ENCODE data around the gene SDF2.

The SDF2 gene

DNA sequence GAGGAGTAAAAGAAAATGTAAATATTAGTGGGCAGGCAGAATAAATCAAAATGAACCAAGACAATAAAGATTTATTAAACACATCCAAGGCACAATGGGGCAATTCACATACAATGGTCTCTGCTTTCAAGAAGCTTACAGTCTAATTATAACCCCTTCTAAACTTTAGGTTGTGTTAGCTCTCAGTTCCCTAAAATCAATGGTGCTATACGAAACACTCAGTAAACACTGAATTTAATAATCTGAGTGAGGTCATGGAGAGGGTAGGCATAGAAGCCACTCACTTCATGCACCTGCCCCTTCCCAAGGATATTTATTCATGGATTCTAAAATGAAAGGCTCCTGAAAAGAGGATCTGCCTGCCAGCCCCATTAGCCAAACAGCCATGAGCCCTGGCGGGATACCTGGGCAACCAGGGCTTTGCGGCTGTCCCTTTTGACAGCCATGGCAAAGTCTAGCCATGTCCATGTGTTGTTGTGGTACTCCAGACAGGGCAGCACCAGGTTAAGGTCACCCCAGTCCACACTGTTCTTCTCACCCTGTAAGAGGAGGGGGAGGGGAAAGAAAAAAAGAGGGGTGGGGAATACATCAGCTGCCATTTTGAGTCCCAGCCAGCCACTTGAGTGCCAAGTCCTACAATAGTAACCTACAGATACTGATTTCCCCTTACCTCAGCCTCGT, 46.3 kb downstream of the SDF2 start:
- ATAC-seq, result no peak

DNA sequence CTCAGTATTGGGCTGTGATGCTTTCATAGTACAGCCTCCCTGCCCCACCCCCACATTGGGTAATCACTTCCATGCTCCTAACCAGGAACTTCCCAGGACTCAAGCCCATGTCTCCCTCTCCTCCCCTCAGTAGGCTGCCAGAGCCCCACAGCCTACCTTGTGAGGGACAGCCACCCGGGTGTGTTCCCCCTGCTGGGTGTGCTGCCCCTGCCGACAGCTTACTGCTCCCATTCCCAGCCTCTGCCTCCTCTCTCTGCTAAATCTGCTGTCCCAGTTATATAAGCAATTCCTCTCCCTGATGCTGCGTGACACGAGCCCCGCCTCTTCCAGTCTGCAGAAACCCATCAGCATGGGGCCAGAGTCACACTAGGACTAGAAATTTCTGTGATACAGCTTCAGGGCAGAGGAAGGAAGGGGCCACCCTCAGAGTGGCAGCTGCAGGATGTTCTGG, 47.8 kb downstream of the SDF2 start, which contains the start of gene RSKR:
RSKR (minus strand) TSS at position 255 of the 451 bp plus-strand sequence; CDS start at position 231, 24 bp downstream.
- TF ChIP-seq ZFP30 (CRISPR knock-in tag; IDR thresholded peaks at IDR 0.05) (no peak), ZNF8 (CRISPR knock-in tag; IDR thresholded peaks at IDR 0.05) (no peak), PPARA (CRISPR knock-in tag; IDR thresholded peaks at IDR 0.05; ENCODE audit: borderline replicate concordance) (no peak), ZNF70 (CRISPR knock-in tag; IDR thresholded peaks at IDR 0.05) (no peak)
- ATAC-seq, result no peak

More for the DNA sequence above, 46.3 kb downstream of the SDF2 start:
- TF ChIP-seq, protein P1, sequence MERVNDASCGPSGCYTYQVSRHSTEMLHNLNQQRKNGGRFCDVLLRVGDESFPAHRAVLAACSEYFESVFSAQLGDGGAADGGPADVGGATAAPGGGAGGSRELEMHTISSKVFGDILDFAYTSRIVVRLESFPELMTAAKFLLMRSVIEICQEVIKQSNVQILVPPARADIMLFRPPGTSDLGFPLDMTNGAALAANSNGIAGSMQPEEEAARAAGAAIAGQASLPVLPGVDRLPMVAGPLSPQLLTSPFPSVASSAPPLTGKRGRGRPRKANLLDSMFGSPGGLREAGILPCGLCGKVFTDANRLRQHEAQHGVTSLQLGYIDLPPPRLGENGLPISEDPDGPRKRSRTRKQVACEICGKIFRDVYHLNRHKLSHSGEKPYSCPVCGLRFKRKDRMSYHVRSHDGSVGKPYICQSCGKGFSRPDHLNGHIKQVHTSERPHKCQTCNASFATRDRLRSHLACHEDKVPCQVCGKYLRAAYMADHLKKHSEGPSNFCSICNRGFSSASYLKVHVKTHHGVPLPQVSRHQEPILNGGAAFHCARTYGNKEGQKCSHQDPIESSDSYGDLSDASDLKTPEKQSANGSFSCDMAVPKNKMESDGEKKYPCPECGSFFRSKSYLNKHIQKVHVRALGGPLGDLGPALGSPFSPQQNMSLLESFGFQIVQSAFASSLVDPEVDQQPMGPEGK (CRISPR knock-in tag; IDR thresholded peaks at IDR 0.05; ENCODE audit: borderline replicate concordance), result no peak
- no peak for TF ChIP-seq ZNF70 (CRISPR knock-in tag; IDR thresholded peaks at IDR 0.05)

DNA sequence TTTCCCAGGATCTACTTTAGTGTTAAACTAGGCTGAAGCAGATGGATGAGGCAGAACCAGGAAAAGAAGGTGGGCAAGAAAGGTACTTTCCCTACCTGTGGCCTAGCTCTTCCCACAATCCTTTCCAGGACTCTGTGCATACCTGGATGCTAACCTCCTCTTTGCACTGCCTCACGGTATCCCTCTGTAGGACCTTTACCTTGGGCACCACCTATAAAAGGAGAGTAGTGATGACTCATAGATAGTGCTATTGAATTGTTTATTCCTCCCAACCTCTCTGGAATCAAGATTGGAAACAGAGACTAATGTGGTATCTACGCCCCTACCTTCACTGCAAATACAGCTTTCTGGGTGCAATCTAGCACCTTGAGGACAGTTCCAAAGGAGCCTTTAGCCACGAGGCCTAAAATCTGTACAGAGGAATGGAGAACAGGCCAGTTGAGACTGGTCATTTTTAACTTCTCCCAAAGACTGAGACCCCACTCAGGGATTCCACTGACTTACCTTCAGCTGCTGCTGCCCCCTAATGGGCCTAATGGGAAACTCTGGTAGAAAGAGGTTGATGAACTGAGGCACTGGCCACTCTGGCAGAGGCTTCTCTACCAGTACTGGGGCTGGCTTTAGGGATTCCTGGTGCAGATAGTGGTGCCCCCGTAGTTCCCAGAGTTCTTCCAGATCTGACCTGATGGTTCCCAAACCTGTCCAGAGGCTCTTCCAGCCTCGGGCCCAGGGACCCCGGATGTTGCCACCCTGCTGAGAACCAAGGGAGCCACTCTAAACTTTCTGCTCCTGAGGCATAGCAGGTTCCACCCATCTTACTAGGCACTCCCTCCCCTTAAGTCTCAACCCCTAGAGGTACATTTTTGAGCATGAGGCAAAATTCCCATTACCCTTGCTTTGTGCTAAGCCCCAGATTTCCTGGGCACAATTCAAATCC, 48.5 kb downstream of the SDF2 start:
- ATAC-seq, result peak; percentile 84
- no peak for TF ChIP-seq SNAI2 (CRISPR knock-in tag; IDR thresholded peaks at IDR 0.05)
- TF ChIP-seq ZFP30 (CRISPR knock-in tag; IDR thresholded peaks at IDR 0.05), result no peak
- no peak for TF ChIP-seq ESRRG (CRISPR knock-in tag; IDR thresholded peaks at IDR 0.05)
- TF ChIP-seq TOX (CRISPR knock-in tag; IDR thresholded peaks at IDR 0.05; ENCODE audit: borderline replicate concordance), result no peak
- TF ChIP-seq ZNF8 (CRISPR knock-in tag; IDR thresholded peaks at IDR 0.05), result no peak
- TF ChIP-seq ZC3H10 (CRISPR knock-in tag; IDR thresholded peaks at IDR 0.05), result no peak
- TF ChIP-seq RARB (CRISPR knock-in tag; IDR thresholded peaks at IDR 0.05), result no peak
- TF ChIP-seq PPARA (CRISPR knock-in tag; IDR thresholded peaks at IDR 0.05; ENCODE audit: borderline replicate concordance), result no peak
- TF ChIP-seq, protein P2, sequence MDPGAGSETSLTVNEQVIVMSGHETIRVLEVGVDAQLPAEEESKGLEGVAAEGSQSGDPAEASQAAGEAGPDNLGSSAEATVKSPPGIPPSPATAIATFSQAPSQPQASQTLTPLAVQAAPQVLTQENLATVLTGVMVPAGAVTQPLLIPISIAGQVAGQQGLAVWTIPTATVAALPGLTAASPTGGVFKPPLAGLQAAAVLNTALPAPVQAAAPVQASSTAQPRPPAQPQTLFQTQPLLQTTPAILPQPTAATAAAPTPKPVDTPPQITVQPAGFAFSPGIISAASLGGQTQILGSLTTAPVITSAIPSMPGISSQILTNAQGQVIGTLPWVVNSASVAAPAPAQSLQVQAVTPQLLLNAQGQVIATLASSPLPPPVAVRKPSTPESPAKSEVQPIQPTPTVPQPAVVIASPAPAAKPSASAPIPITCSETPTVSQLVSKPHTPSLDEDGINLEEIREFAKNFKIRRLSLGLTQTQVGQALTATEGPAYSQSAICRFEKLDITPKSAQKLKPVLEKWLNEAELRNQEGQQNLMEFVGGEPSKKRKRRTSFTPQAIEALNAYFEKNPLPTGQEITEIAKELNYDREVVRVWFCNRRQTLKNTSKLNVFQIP (CRISPR knock-in tag; IDR thresholded peaks at IDR 0.05; ENCODE audit: borderline replicate concordance, low read depth), result no peak
- no peak for TF ChIP-seq CSDC2 (CRISPR knock-in tag; IDR thresholded peaks at IDR 0.05)
- TF ChIP-seq, protein P3, sequence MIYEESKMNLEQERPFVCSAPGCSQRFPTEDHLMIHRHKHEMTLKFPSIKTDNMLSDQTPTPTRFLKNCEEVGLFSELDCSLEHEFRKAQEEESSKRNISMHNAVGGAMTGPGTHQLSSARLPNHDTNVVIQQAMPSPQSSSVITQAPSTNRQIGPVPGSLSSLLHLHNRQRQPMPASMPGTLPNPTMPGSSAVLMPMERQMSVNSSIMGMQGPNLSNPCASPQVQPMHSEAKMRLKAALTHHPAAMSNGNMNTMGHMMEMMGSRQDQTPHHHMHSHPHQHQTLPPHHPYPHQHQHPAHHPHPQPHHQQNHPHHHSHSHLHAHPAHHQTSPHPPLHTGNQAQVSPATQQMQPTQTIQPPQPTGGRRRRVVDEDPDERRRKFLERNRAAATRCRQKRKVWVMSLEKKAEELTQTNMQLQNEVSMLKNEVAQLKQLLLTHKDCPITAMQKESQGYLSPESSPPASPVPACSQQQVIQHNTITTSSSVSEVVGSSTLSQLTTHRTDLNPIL (CRISPR knock-in tag; IDR thresholded peaks at IDR 0.05; ENCODE audit: low read depth), result no peak
- TF ChIP-seq GLIS3 (CRISPR knock-in tag; IDR thresholded peaks at IDR 0.05), result no peak

DNA sequence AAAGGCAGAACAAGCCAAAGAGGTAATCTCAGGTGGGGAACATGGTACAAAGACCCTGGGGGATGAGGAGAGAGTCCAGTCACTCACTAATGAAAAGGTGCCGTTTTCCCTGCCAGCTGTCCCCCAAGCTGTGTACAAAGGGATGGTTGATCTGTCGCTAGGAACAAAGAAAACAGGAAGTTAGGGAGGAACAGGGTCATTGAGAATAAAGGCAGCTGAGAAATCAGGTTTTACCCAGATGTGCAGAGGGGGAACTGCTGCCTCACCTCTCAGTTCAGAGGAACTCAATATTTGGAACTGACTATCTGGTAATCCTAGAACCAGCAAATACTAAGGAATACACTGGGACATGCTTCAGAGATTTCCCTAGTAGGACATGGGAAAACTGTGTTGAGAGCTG, 49.2 kb downstream of the SDF2 start:
- ATAC-seq, result no peak
- TF ChIP-seq, protein P3 (CRISPR knock-in tag; IDR thresholded peaks at IDR 0.05; ENCODE audit: low read depth), result no peak
- no peak for TF ChIP-seq ZFP3 (CRISPR knock-in tag; IDR thresholded peaks at IDR 0.05)
- TF ChIP-seq, protein P2 (CRISPR knock-in tag; IDR thresholded peaks at IDR 0.05; ENCODE audit: borderline replicate concordance, low read depth), result no peak
- no peak for TF ChIP-seq GLIS3 (CRISPR knock-in tag; IDR thresholded peaks at IDR 0.05)
- TF ChIP-seq ZC3H10 (CRISPR knock-in tag; IDR thresholded peaks at IDR 0.05), result no peak
- no peak for TF ChIP-seq RARB (CRISPR knock-in tag; IDR thresholded peaks at IDR 0.05)
- TF ChIP-seq TCF4 (CRISPR knock-in tag; IDR thresholded peaks at IDR 0.05; ENCODE audit: borderline replicate concordance), result no peak
- TF ChIP-seq BACH2 (CRISPR knock-in tag; IDR thresholded peaks at IDR 0.05; ENCODE audit: borderline replicate concordance), result no peak
- no peak for TF ChIP-seq TOX (CRISPR knock-in tag; IDR thresholded peaks at IDR 0.05; ENCODE audit: borderline replicate concordance)
- no peak for TF ChIP-seq ZNF70 (CRISPR knock-in tag; IDR thresholded peaks at IDR 0.05)
- TF ChIP-seq, protein P1 (CRISPR knock-in tag; IDR thresholded peaks at IDR 0.05; ENCODE audit: borderline replicate concordance), result no peak
- no peak for TF ChIP-seq SNAI2 (CRISPR knock-in tag; IDR thresholded peaks at IDR 0.05)
- no peak for TF ChIP-seq ISL1 (CRISPR knock-in tag; IDR thresholded peaks at IDR 0.05)
- no peak for TF ChIP-seq ZFP30 (CRISPR knock-in tag; IDR thresholded peaks at IDR 0.05)
- TF ChIP-seq, protein P4, sequence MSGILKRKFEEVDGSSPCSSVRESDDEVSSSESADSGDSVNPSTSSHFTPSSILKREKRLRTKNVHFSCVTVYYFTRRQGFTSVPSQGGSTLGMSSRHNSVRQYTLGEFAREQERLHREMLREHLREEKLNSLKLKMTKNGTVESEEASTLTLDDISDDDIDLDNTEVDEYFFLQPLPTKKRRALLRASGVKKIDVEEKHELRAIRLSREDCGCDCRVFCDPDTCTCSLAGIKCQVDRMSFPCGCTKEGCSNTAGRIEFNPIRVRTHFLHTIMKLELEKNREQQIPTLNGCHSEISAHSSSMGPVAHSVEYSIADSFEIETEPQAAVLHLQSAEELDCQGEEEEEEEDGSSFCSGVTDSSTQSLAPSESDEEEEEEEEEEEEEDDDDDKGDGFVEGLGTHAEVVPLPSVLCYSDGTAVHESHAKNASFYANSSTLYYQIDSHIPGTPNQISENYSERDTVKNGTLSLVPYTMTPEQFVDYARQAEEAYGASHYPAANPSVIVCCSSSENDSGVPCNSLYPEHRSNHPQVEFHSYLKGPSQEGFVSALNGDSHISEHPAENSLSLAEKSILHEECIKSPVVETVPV (CRISPR knock-in tag; IDR thresholded peaks at IDR 0.05), result no peak
